Activated gamma-delta T cell (primary cell): ENCODE data around the gene HEPHL1.

Experiments used
- DNase-seq: peaks from one replicate; lab custom pipeline; 2025; lab: John Stamatoyannopoulos, UW

HEPHL1 gene

DNA sequence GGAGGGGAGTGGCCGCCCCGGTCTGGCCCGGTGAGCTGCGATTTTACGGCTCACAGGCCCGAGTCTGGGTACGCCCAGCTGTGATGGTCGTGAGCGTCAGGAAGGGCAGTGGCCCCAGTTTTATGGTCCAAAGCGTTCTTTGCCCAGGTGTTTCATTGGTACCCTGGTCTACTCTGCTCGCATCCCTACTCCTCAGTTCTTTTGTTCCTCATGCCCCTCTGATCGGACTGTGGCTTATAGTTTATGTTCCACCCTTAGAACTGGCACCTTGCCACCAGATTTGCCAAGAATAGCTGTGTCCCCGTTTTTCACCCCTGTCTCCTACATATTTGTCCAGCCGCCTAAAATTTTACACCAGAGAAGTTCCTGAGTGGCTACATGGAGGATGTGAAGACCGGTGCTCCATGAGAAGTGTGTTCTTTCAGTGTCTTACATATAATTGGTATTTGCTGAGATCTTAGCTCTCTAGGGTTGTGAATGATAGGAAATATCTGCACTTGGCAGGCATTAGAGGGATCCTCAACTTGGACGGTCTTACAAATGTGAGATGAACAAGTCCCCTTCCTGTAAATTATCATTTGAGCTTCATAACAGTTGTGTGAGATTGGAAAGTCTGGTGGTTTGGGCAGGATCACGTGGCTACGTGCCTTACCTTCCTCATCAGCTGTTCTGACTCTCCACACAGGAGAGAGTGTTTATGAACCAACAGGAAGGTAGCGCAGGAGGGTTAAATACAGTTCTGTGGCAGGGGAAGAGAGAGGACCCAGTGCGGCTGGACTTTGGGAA, 108.6 kb downstream of the HEPHL1 start:
- DNase-seq, result no peak

DNA sequence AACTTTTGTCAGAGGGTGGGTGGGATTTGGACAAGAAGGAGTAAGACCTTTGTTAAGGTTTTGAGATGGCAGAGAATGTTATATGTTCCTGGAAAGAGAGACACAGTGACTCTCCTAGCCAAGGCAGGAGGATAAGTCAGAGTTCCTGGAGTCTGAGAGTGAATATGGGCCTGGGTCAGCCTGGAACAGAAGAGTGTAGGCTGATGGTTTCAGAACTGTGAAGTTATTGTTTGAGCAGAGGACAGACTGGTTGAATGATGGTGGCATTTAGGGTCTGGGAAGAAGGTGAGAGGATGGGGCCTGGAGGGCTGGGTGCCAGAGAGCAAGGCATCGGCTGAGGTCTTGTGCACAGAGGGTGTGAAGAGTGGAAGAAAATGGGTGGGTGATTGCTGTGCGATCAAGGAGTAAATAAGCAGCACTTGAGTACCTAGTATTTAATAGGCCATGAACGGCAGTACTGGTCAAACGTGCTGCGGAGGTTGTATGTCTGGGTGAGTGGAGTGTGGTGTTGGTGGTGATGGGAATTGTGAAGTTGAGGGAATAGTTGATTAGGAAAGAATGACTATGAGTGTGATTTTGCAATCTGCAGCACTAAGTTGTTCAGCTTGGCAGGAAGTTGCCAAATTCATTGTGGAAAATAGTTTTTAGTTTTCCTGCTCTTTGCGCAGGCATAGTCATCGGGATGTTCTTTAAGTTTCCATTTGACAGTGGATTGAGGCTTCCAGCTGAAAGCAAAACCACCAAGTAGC, 109.3 kb downstream of the HEPHL1 start:
- no peak for DNase-seq

GRCh38 chr11:94131047-94131717, 110.0 kb downstream of the HEPHL1 start:
- DNase-seq, result no peak

DNA sequence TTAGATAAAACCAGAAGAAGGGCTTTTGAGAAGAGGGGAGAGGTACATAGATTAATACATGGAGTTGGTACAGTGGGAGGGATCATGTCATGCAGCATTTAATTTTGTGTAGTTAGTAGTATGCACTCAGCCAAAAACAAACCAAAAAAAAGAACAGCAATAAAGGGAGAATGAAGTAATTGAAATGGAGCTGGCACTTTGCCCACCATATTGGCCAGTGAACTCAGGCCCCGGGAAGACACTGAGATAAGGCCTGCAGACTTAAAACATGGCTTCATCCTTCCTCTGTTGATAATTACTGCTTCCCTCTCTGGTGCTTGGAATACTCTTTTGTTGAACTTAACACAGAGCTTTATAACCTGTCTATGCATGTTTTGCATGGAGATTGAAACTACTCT, 110.6 kb downstream of the HEPHL1 start:
- DNase-seq, result no peak

- no peak for DNase-seq
Observed at GRCh38 chr11:94132152-94132558, 111.0 kb downstream of the HEPHL1 start.

DNA sequence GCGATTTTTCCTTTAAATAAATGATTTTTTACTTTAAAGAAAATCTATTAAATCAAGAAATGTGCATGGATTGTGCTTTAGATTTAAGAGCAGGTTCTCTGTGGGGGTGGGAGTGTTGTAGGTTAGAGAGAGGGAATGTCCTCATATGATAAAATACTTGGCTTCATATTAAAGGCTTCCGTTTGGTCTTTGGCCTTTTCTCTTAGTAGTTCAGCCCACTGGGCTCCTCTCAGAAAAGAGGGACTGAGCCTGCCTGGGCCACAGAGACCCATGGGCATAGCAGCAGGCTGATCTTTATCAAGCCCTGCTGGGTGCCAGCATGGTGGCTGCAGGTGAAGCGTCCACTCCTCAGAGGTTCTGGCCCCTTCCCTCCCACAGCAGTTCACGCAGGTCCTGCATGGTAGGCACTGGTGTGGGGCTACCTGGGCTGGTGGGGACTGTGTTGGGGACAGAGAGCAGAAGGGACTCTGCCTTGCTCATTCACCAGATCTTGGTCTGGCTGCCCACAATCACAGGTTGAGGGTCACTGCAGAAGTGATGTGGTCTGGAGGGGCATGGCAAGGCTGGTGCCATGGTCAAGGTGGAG, 111.8 kb downstream of the HEPHL1 start:
- DNase-seq, result no peak

- no peak for DNase-seq
Observed at GRCh38 chr11:94133752-94134151, 112.6 kb downstream of the HEPHL1 start.

- DNase-seq, result no peak
Observed at GRCh38 chr11:94134651-94135512, 113.7 kb downstream of the HEPHL1 start.

- no peak for DNase-seq
Observed at GRCh38 chr11:94139416-94139815, 118.3 kb downstream of the HEPHL1 start.

DNA sequence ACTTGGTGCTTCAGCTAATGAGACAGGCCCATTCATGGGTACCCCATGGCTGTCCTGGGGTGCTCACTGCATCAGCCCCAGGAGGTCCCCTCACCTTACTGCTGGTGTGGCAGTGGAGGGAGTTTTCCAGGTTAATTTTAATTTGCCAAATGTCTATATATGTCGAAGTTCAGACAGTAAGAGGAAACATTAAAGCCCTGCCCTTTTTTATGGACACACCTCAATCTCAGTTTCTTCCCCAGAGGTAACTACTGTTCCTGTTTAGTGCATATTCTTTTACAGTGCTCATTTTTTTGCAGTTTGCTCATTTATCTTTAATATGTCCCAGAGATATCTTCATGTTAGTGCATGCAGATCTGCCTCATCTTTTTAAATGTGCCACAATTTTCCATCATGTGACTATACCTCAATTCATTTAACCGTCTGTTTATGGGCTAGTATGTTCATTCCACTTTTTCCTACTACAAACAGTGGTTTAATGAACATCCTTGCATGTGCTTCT, 119.1 kb downstream of the HEPHL1 start:
- no peak for DNase-seq

GRCh38 chr11:94141511-94142307, 120.6 kb downstream of the HEPHL1 start:
- no peak for DNase-seq

DNA sequence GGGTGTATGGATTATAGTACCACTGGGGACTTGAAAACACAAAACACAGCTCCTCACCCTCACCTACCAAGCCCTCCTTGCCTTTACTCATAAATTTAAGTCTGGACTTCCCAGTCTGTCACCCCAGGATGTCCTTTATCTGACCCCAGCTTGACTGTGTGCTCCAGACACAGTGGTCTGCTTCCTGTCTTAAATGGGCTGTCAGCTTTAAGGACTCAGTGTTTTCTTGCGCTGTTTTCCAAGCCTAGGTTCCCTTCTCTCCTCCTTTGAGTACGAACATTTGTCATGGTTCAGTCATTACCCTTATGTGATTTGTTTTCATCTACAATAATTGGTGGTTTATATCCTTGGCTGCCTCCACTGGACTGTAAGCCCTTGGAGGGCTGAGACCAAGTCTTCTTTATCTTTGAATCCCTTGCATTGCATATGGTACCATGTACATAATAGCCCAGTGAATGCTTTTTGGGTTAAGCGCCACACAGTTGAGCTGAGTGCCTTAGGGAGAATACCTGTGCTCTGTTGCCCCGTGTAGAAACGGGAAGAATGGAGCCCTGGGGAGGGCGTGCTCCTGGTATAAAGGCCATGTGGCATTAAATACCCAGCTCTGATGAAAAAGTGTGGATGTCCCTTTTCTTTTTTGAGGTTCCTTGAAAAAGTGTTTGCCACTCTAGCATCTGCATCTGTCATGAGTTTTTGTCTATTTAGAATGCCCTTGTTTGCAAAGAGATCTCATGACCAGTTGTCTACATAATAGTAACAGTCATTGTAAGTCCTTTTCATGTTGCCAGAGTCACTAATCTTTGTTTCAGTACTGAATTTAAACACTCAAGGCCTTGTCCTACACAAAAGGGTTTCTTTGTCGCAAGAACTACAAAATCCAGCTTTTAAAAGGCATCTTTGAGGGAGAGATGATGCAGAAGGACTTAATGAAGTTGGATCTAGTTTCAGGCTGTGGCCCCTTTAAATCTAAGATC, 121.4 kb downstream of the HEPHL1 start:
- DNase-seq, result no peak

DNA sequence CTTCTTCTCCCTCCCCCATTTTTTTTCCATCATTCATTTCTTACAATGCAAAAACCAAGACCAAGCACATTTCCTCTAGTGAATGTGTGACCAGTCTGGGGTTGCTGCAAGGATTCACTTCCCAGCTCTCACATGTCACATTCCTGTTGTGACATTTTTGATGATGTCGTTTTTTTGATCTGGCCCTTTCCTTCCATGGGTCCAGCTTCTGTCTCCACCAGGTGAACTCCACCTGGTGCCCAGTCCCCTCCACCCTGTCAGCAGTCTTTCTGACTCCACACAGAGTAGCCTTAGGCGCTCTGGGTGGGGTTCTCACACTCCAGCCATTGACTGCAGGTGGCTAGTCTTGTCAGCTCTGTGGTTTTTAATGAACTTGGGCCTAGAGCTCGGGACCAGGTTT, 123.1 kb downstream of the HEPHL1 start:
- no peak for DNase-seq

GRCh38 chr11:94144664-94145063, 123.5 kb downstream of the HEPHL1 start:
- DNase-seq, result no peak

GRCh38 chr11:94145431-94145830, 124.3 kb downstream of the HEPHL1 start:
- no peak for DNase-seq

GRCh38 chr11:94145916-94146315, 124.8 kb downstream of the HEPHL1 start:
- no peak for DNase-seq

GRCh38 chr11:94147433-94147845, 126.3 kb downstream of the HEPHL1 start:
- no peak for DNase-seq

- no peak for DNase-seq
Observed at GRCh38 chr11:94148189-94148588, 127.0 kb downstream of the HEPHL1 start.

DNA sequence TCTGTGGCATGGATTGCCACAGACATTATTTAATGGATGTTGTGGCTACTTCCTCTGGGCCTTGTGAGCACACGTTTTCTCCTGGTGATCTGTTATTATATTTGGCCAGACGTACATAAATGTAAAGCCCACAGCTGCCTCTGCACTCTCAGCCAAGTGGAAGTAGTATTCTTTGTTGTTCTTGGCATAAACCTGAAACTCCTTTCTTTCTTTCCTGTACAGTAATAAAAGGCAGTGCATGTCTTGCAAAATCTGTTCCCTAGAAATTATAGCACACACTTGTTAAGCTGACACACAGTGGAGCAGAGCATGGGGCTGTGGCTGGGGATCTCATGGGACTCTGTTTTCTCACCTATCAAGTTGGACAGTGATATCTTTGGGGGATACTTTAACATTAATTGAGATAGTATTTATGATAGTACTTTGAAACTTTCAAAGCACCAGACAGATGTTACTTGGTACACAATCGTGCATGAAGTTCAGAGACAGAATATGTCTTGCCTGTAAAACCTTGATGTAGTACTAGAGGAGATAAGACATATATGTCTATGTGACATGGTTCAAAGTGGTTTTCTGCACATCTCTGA, 128.4 kb downstream of the HEPHL1 start:
- no peak for DNase-seq
